Iris pigment epithelial cell (primary cell): Measurements from ENCODE around the gene TMEM203.

Experiments
- DNase-seq: peaks from one replicate; pipeline ENCODE4 v3.0.0-alpha.2; 2011; ENCODE audit warnings: low read depth

Gene TMEM203

GRCh38 chr9:137229903-137230704 lies 24.7 kb upstream of the TMEM203 start:
- DNase-seq, result no peak

- no peak for DNase-seq
Observed at GRCh38 chr9:137228968-137229896, 23.8 kb upstream of the TMEM203 start.

GRCh38 chr9:137228506-137228967 lies 23.1 kb upstream of the TMEM203 start:
- DNase-seq, result no peak

GRCh38 chr9:137227853-137228505 lies 22.5 kb upstream of the TMEM203 start:
- no peak for DNase-seq

GRCh38 chr9:137227054-137227852 lies 21.8 kb upstream of the TMEM203 start, which contains the start of gene RNF224:
RNF224 (plus strand) TSS chr9:137227502; CDS start chr9:137228336, 834 bp downstream.
- peak; percentile 61 for DNase-seq

- DNase-seq, result no peak
Observed at GRCh38 chr9:137226338-137227053, 21.0 kb upstream of the TMEM203 start.

GRCh38 chr9:137225699-137226331 lies 20.4 kb upstream of the TMEM203 start:
- DNase-seq, result no peak

GRCh38 chr9:137224830-137225694 lies 19.6 kb upstream of the TMEM203 start, which contains the start of gene CYSRT1:
CYSRT1 (plus strand) TSS chr9:137225174; CDS start chr9:137225622, 448 bp downstream.
- no peak for DNase-seq

GRCh38 chr9:137223078-137223970 lies 17.9 kb upstream of the TMEM203 start:
- peak; percentile 96 for DNase-seq

- no peak for DNase-seq
Observed at GRCh38 chr9:137222190-137223077, 17.0 kb upstream of the TMEM203 start, which contains the start of gene RNF208. RNF208 (minus strand) TSS chr9:137222240; CDS start chr9:137221212, 1,028 bp downstream.

GRCh38 chr9:137221506-137222111 lies 16.2 kb upstream of the TMEM203 start:
- no peak for DNase-seq

GRCh38 chr9:137221095-137221505 lies 15.7 kb upstream of the TMEM203 start:
- DNase-seq, result no peak

GRCh38 chr9:137220317-137221094 lies 15.1 kb upstream of the TMEM203 start:
- no peak for DNase-seq

- no peak for DNase-seq
Observed at GRCh38 chr9:137219757-137220316, 14.4 kb upstream of the TMEM203 start.

- DNase-seq, result peak; percentile 58
Observed at GRCh38 chr9:137218754-137219271, 13.4 kb upstream of the TMEM203 start.
